ENCODE data around the gene UBE2G1.
"Not testable (repeated sequence)": the region's sequence is repeated elsewhere in the genome, so short reads cannot be mapped to it uniquely, and the experiment has no call there.

DNA sequence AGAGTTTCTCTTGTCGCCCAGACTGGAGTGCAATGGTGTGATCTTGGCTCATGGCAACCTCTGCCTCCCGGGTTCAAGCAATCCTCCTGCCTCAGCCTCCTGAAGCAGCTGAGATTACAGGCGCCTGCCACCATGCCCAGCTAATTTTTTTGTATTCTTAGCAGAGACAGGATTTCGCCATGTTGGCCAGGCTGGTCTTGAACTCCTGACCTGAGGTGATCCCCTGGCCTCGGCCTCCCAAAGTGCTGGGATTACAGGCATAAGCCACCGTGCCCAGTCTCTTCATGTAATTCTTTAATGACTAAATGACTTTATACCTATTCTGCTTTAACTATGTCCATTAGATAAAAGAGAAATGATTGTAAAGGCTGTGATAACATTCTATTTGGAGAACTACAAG is 111.2 kb downstream of the UBE2G1 start:
- TF ChIP-seq, protein P1, sequence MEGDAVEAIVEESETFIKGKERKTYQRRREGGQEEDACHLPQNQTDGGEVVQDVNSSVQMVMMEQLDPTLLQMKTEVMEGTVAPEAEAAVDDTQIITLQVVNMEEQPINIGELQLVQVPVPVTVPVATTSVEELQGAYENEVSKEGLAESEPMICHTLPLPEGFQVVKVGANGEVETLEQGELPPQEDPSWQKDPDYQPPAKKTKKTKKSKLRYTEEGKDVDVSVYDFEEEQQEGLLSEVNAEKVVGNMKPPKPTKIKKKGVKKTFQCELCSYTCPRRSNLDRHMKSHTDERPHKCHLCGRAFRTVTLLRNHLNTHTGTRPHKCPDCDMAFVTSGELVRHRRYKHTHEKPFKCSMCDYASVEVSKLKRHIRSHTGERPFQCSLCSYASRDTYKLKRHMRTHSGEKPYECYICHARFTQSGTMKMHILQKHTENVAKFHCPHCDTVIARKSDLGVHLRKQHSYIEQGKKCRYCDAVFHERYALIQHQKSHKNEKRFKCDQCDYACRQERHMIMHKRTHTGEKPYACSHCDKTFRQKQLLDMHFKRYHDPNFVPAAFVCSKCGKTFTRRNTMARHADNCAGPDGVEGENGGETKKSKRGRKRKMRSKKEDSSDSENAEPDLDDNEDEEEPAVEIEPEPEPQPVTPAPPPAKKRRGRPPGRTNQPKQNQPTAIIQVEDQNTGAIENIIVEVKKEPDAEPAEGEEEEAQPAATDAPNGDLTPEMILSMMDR (conservative IDR thresholded peaks at IDR 0.05): not testable (repeated sequence)
- TF ChIP-seq ZFX (IDR thresholded peaks at IDR 0.05): not testable (repeated sequence)

Measured in C4-2B (cell line).